ACHN (cell line): ENCODE data around the gene TDRD6.
"Not testable (repeated sequence)": the region's sequence is repeated elsewhere in the genome, so short reads cannot be mapped to it uniquely, and the experiment has no call there.

Experiments used
- DNase-seq: peaks from one replicate; pipeline ENCODE4 v3.0.0-alpha.2; 2015
- in situ Hi-C: cut with HindIII; loops from 2 replicates; pipeline ENCODE4 v1.10.0; 2017; ENCODE audit warnings: low sequenced_read_pairs, low pct_ligation_motif_present, low pct_unique_long_range_greater_than_20kb

The TDRD6 gene

GRCh38 chr6:46734867-46735719 is 47.4 kb downstream of the TDRD6 start, which contains the start of gene PLA2G7:
PLA2G7 (minus strand) TSS chr6:46735375; CDS start chr6:46722891, 12,484 bp downstream.
- no peak for DNase-seq

GRCh38 chr6:46735720-46736031 is 48.0 kb downstream of the TDRD6 start:
- no peak for DNase-seq
- in situ Hi-C loops, result no loop called here

More at GRCh38 chr6:46734867-46735719, 47.4 kb downstream of the TDRD6 start, which contains the start of gene PLA2G7:
- in situ Hi-C loops, result no loop called here

- no peak for DNase-seq
- in situ Hi-C loops, result no loop called here
Observed at GRCh38 chr6:46736906-46737305, 49.2 kb downstream of the TDRD6 start.

- DNase-seq, result no peak
- in situ Hi-C loops, result no loop called here
Observed at GRCh38 chr6:46741482-46741881, 53.8 kb downstream of the TDRD6 start.

- in situ Hi-C loops, result no loop called here
- no peak for DNase-seq
Observed at GRCh38 chr6:46741910-46742309, 54.2 kb downstream of the TDRD6 start.

- in situ Hi-C loops, result no loop called here
- DNase-seq, result no peak
Observed at GRCh38 chr6:46743425-46744158, 55.9 kb downstream of the TDRD6 start.

GRCh38 chr6:46744159-46744725 is 56.6 kb downstream of the TDRD6 start:
- DNase-seq, in situ Hi-C loops: not testable (repeated sequence)

- no peak for DNase-seq
- in situ Hi-C loops, result no loop called here
Observed at GRCh38 chr6:46745973-46746372, 58.3 kb downstream of the TDRD6 start.

GRCh38 chr6:46746696-46747095 is 59.0 kb downstream of the TDRD6 start, which contains the start of gene ANKRD66:
ANKRD66 (plus strand) TSS chr6:46746933; CDS start chr6:46751949, 5,016 bp downstream.
- no peak for DNase-seq
- in situ Hi-C loops, result no loop called here

- in situ Hi-C loops, result no loop called here
- no peak for DNase-seq
Observed at GRCh38 chr6:46748940-46749503, 61.3 kb downstream of the TDRD6 start.

GRCh38 chr6:46749731-46750130 is 62.0 kb downstream of the TDRD6 start:
- no peak for DNase-seq
- in situ Hi-C loops, result no loop called here

- no peak for DNase-seq
- in situ Hi-C loops, result no loop called here
Observed at GRCh38 chr6:46751658-46752057, 64.0 kb downstream of the TDRD6 start.
